ENCODE measurements around the gene SLC6A3.

- TF ChIP-seq CTCF (IDR thresholded peaks at IDR 0.05) = no peak
- no peak for TF ChIP-seq POLR2A (IDR thresholded peaks at IDR 0.05)
- no peak for TF ChIP-seq EP300 (IDR thresholded peaks at IDR 0.05; ENCODE audit: low read depth)
- no peak for TF ChIP-seq POLR2AphosphoS5 (IDR thresholded peaks at IDR 0.05)
Observed at GRCh38 chr5:1404062-1404461, 41.2 kb downstream of the SLC6A3 start.
